GM23338 (cell line): ENCODE data around the gene TBC1D16.

Source experiments
- CREB1 ChIP-seq: fragments of 250-450 bp; sonication (Bioruptor Pico); IDR thresholded peaks from 2 replicates; pipeline ENCODE4 v1.5.0; 2020; ENCODE audit warnings: low read depth, mild to moderate bottlenecking, moderate library complexity
- CTCF ChIP-seq, 2 experiments: fragments of 200-600 bp in 1 of 2; sonication (generic) in 1 of 2; conservative IDR thresholded peaks; 2 replicates each; pipeline versions ENCODE4 v1.5.1 to v1.6.1; 2016 to 2017; ENCODE audit warnings: antibody characterized with exemption in 2 of 2, low read depth in 2 of 2, mild to moderate bottlenecking in 2 of 2, moderate library complexity in 1 of 2
- ETS1 ChIP-seq: IDR thresholded peaks from 2 replicates; pipeline ENCODE4 v1.6.1; 2016; ENCODE audit warnings: antibody characterized with exemption
- EZH2 ChIP-seq: fragments of 200-600 bp; sonication (generic); IDR thresholded peaks from one replicate; pipeline ENCODE4 v1.8.0; 2017; ENCODE audit warnings: antibody characterized with exemption, mild to moderate bottlenecking, low read depth; ENCODE audit not compliant: unreplicated experiment
- EZH2phosphoT487 ChIP-seq: fragments of 200-600 bp; sonication (generic); IDR thresholded peaks from one replicate; pipeline ENCODE4 v1.8.1; 2018; ENCODE audit warnings: antibody characterized with exemption; ENCODE audit not compliant: unreplicated experiment
- JUNB ChIP-seq: IDR thresholded peaks from one replicate; pipeline ENCODE4 v1.6.1; 2016; ENCODE audit warnings: antibody characterized with exemption; ENCODE audit not compliant: unreplicated experiment
- NANOG ChIP-seq: IDR thresholded peaks from 2 replicates; pipeline ENCODE4 v1.6.1; 2016; ENCODE audit warnings: antibody characterized with exemption, borderline replicate concordance
- POLR2AphosphoS5 ChIP-seq: IDR thresholded peaks from 2 replicates; pipeline ENCODE4 v1.6.1; 2016; ENCODE audit warnings: antibody characterized with exemption, low read depth
- STAT1 ChIP-seq: IDR thresholded peaks from one replicate; pipeline ENCODE4 v1.6.1; 2016; ENCODE audit warnings: antibody characterized with exemption; ENCODE audit not compliant: unreplicated experiment
- ZNF114 ChIP-seq: fragments of 250-450 bp; sonication (Bioruptor Pico); IDR thresholded peaks from 2 replicates; pipeline ENCODE4 v1.5.0; 2020; ENCODE audit warnings: mild to moderate bottlenecking, moderate library complexity
- ZNF331 ChIP-seq: fragments of 250-450 bp; sonication (Bioruptor Pico); IDR thresholded peaks from 2 replicates; pipeline ENCODE4 v1.5.0; 2020; ENCODE audit warnings: low read depth, mild to moderate bottlenecking, moderate library complexity
- ZNF462 ChIP-seq: fragments of 250-450 bp; sonication (Bioruptor Pico); IDR thresholded peaks from 2 replicates; pipeline ENCODE4 v1.5.0; 2020; ENCODE audit warnings: mild to moderate bottlenecking, moderate library complexity
- TF ChIP-seq, protein P1 (sequence below): IDR thresholded peaks from one replicate; pipeline ENCODE4 v1.6.1; 2018; ENCODE audit warnings: antibody characterized with exemption; ENCODE audit not compliant: unreplicated experiment

DNA sequence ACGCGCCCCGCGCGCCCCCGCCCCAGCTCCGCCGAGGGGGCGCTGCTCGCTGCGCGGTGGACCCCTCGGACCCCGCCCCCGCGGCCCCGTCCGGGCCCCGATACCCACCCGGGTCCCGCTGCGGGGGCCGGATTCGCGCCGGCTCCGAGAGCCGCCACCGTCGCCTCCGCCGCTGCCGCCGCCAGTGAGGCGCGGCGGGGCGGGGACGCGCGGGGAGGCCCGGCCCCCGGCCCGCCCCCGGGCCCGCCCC lies at the start of gene TBC1D16:
- TF ChIP-seq CTCF (conservative IDR thresholded peaks at IDR 0.05; ENCODE audit: low read depth in 2 of 2) (no peak), EZH2phosphoT487 (no peak), POLR2AphosphoS5 (no peak), JUNB (no peak), ZNF331 (CRISPR knock-in tag) (no peak), EZH2 (no peak), CREB1 (CRISPR knock-in tag) (no peak), ETS1 (no peak), NANOG (no peak), STAT1 (no peak), ZNF114 (CRISPR knock-in tag) (no peak), ZNF462 (no peak)
- TF ChIP-seq, protein P1, sequence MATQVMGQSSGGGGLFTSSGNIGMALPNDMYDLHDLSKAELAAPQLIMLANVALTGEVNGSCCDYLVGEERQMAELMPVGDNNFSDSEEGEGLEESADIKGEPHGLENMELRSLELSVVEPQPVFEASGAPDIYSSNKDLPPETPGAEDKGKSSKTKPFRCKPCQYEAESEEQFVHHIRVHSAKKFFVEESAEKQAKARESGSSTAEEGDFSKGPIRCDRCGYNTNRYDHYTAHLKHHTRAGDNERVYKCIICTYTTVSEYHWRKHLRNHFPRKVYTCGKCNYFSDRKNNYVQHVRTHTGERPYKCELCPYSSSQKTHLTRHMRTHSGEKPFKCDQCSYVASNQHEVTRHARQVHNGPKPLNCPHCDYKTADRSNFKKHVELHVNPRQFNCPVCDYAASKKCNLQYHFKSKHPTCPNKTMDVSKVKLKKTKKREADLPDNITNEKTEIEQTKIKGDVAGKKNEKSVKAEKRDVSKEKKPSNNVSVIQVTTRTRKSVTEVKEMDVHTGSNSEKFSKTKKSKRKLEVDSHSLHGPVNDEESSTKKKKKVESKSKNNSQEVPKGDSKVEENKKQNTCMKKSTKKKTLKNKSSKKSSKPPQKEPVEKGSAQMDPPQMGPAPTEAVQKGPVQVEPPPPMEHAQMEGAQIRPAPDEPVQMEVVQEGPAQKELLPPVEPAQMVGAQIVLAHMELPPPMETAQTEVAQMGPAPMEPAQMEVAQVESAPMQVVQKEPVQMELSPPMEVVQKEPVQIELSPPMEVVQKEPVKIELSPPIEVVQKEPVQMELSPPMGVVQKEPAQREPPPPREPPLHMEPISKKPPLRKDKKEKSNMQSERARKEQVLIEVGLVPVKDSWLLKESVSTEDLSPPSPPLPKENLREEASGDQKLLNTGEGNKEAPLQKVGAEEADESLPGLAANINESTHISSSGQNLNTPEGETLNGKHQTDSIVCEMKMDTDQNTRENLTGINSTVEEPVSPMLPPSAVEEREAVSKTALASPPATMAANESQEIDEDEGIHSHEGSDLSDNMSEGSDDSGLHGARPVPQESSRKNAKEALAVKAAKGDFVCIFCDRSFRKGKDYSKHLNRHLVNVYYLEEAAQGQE: no peak
